HG03095 (cell line): ENCODE data around the gene CDH3.

ENCODE experiments used
- ATAC-seq: cut with Tn5 transposase; IDR thresholded peaks from one replicate; pipeline ENCODE4 v1.9.1; 2021; ENCODE audit warnings: moderate library complexity; ENCODE audit not compliant: unreplicated experiment

Gene CDH3

GRCh38 chr16:68734782-68735181 lies 89.7 kb downstream of the CDH3 start:
- no peak for ATAC-seq

GRCh38 chr16:68736561-68736960 lies 91.5 kb downstream of the CDH3 start:
- no peak for ATAC-seq

- no peak for ATAC-seq
Observed at GRCh38 chr16:68737046-68737729, 92.1 kb downstream of the CDH3 start, which contains the start of gene CDH1. CDH1 (plus strand) TSS chr16:68737292; CDS start chr16:68737416, 124 bp downstream.

- ATAC-seq = no peak
Observed at GRCh38 chr16:68737730-68738629, 92.9 kb downstream of the CDH3 start.

- ATAC-seq = no peak
Observed at GRCh38 chr16:68739964-68740627, 95.0 kb downstream of the CDH3 start.

- ATAC-seq = no peak
Observed at GRCh38 chr16:68740628-68741346, 95.7 kb downstream of the CDH3 start.

GRCh38 chr16:68743664-68744063 lies 98.6 kb downstream of the CDH3 start:
- no peak for ATAC-seq

- ATAC-seq = no peak
Observed at GRCh38 chr16:68744744-68745280, 99.7 kb downstream of the CDH3 start.

GRCh38 chr16:68746951-68747350 lies 101.8 kb downstream of the CDH3 start:
- no peak for ATAC-seq

GRCh38 chr16:68749432-68749831 lies 104.3 kb downstream of the CDH3 start:
- no peak for ATAC-seq
